Calu3 (cell line): ENCODE results near the gene SMTN. TPM values are rescaled to one million over a fixed set of nuclear protein-coding genes. Genes with fewer than 3 reads are reported as not detected.

Source experiments
- BruUV-seq: library from RNA; stranded (reverse); fragments of 400-500 nt; replicated peaks from 2 replicates; lab custom pipeline; 2021; lab: Mats Ljungman, UMichigan
- CTCF ChIA-PET: fragments of 300-600 bp; sonication (Branson Sonifier 250); formaldehyde crosslinking; loops from one replicate; lab custom pipeline; 2022; ENCODE audit warnings: antibody characterized with exemption; lab: Charles Lee
- DNase-seq: peaks from one replicate; pipeline ENCODE4 v3.0.0; 2022
- H3K27ac Mint-ChIP-seq: one replicate; pipeline ENCODE4 v1.8.0; 2022; ENCODE audit warnings: mixed read lengths; ENCODE audit not compliant: unreplicated experiment
- H3K27me3 Mint-ChIP-seq: one replicate; pipeline ENCODE4 v1.8.0; 2022; ENCODE audit warnings: mixed read lengths; ENCODE audit not compliant: unreplicated experiment
- H3K36me3 Mint-ChIP-seq: one replicate; pipeline ENCODE4 v1.8.0; 2022; ENCODE audit warnings: mild to moderate bottlenecking, moderate library complexity, mixed read lengths; ENCODE audit not compliant: insufficient read depth, unreplicated experiment
- H3K4me1 Mint-ChIP-seq: one replicate; pipeline ENCODE4 v1.8.0; 2022; ENCODE audit warnings: mild to moderate bottlenecking, low read depth, mixed read lengths; ENCODE audit not compliant: unreplicated experiment
- H3K4me3 Mint-ChIP-seq: one replicate; pipeline ENCODE4 v1.8.0; 2022; ENCODE audit warnings: mild to moderate bottlenecking, low read depth, moderate library complexity, mixed read lengths; ENCODE audit not compliant: unreplicated experiment
- H3K9me3 Mint-ChIP-seq: one replicate; pipeline ENCODE4 v1.8.0; 2022; ENCODE audit warnings: low read depth, mixed read lengths; ENCODE audit not compliant: unreplicated experiment
- intact Hi-C: fragments of 100-400 bp; cut with micrococcal nuclease; formaldehyde crosslinking; loops from one replicate; pipeline ENCODE4 v1.10.0; 2022; ENCODE audit not compliant: unreplicated experiment
- total RNA-seq: library from RNA; stranded (reverse); gene quantifications from 2 replicates; pipeline ENCODE4 v1.2.3, GENCODE V29; 2022
- TF ChIP-seq, protein P1 (sequence below): fragments of 200-600 bp; IDR thresholded peaks from one replicate; pipeline ENCODE4 v1.8.0; 2022; ENCODE audit warnings: antibody characterized with exemption; ENCODE audit not compliant: unreplicated experiment

The SMTN gene
- total RNA-seq, 1 experiment from 2014 or later: 61.0 TPM

DNA sequence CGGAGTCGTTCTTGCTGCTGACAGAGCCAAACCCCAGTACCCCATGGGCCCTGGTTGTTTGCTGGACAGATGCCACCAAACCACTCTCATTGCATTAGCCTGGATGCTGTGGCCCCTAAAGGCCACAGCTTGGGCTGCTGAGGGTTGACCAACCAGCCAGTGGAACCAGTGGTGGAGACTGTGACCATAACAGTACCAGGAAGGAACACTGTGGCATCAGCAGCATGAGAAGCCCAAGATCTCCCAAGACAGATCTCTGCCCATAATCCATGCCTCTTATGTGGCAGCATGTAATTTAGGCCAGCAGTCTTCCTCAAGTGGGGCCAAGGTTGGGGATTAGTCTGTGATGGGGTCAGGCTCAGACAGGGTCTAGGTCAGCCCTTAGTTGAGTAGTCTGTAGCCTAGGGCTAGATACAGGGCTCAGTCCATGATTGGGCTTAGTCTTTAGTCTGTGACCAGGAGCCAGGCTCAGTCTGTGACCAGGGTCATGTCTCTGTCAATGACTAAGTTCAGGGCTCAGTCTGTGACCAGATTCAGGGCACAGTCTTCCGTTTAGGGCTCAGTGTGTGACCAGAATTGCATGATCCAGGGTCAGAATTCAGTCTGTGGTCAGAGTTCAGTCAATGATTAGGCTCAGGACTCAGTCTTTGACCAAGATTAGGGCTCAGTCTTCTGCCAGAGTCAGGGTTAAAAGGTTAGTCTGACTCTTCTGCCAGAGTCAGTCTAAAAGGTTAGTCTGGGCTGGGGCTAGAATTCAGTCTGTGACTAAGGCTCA is 37.1 kb downstream of the SMTN start:
- TF ChIP-seq, protein P1, sequence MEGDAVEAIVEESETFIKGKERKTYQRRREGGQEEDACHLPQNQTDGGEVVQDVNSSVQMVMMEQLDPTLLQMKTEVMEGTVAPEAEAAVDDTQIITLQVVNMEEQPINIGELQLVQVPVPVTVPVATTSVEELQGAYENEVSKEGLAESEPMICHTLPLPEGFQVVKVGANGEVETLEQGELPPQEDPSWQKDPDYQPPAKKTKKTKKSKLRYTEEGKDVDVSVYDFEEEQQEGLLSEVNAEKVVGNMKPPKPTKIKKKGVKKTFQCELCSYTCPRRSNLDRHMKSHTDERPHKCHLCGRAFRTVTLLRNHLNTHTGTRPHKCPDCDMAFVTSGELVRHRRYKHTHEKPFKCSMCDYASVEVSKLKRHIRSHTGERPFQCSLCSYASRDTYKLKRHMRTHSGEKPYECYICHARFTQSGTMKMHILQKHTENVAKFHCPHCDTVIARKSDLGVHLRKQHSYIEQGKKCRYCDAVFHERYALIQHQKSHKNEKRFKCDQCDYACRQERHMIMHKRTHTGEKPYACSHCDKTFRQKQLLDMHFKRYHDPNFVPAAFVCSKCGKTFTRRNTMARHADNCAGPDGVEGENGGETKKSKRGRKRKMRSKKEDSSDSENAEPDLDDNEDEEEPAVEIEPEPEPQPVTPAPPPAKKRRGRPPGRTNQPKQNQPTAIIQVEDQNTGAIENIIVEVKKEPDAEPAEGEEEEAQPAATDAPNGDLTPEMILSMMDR: no peak
- Mint-ChIP-seq H3K27ac (no peak overlapping the region), H3K4me1 (peaks cover 3% of the 10 kb centered on the region), H3K4me3 (no peak overlapping the region), H3K27me3 (peaks cover 17% of the 10 kb centered on the region), H3K36me3 (peaks cover 7% of the 10 kb centered on the region), H3K9me3 (no peaks in the 10 kb centered on the region)
- DNase-seq: no peak
- CTCF ChIA-PET: interaction anchor here (1.0 kb wide), 1 partner anchor 11 kb away, joined by 4 read pairs; the partner anchor contains the start of gene SELENOM
- intact Hi-C loops: no loop called here
- no TSS peak for BruUV-seq

DNA sequence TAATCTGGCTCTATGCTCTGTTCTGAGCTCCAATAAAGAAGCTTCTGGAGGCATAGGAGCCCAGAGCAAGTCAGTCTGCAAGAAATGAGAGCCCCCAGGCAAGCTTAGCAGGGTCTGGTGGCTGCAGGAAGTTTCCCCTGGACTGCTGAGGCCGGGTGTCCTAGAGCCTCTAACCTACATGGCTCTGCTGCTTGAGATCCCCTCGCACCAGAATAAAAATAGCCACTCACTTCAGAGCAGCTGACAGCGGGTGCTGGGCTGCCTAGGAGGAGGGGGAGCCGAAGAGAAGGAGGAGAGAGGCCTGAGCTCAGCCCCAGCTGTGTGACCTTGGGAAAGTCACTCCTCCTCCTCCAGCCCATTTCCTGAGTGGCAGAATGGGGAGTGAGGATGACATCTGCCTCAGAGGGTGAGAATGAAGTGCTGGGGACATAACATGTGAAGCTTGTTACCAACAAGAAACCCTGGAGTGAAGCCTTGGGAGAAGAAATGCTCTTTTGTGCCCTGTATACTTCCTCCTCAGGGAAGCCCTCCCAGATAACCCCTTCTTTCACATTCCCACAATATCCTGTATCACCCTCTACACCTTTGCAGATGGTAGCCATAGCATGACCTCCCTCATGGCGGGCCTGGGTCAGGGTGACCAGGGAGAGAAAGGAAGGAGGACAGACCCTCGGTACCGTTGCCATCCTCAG is 38.1 kb downstream of the SMTN start:
- Mint-ChIP-seq H3K27ac (no peak overlapping the region), H3K36me3 (peaks cover 8% of the 10 kb centered on the region), H3K9me3 (no peaks in the 10 kb centered on the region), H3K4me1 (peaks cover 9% of the 10 kb centered on the region), H3K4me3 (no peak overlapping the region), H3K27me3 (peaks cover 26% of the 10 kb centered on the region)
- CTCF ChIA-PET: interaction anchor here (1.0 kb wide), 1 partner anchor 12 kb away, joined by 4 read pairs; the partner anchor contains the start of gene SELENOM
- no peak for DNase-seq
- TF ChIP-seq, protein P1: no peak
- intact Hi-C loops: no loop called here
- BruUV-seq: no TSS peak

DNA sequence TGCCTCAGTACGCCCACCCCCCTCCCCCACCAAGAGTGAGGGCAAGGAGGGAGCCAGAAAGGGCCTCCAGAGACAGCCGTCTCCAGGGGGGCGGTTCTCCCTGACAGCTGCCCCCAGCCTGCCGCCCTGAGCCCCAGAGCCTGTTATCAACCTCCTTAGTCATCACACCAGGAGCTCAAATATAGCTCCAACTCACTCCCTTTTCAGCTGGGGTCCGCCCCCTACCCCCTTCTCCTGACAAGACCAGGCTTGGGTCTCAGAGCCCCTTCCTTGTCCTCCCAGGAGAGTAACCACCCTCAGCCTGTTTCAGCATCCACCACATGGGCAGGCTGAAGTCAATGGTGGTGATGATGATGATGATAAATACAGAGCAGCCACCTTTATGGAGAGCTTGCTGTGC is 39.1 kb downstream of the SMTN start:
- intact Hi-C loops: no loop called here
- Mint-ChIP-seq H3K9me3 (no peaks in the 10 kb centered on the region), H3K27me3 (peaks cover 32% of the 10 kb centered on the region), H3K27ac (no peak overlapping the region), H3K36me3 (peaks cover 8% of the 10 kb centered on the region), H3K4me3 (no peak overlapping the region), H3K4me1 (peaks cover 9% of the 10 kb centered on the region)
- TF ChIP-seq, protein P1: no peak
- DNase-seq: no peak
- BruUV-seq: no TSS peak
- CTCF ChIA-PET: no interaction called here

DNA sequence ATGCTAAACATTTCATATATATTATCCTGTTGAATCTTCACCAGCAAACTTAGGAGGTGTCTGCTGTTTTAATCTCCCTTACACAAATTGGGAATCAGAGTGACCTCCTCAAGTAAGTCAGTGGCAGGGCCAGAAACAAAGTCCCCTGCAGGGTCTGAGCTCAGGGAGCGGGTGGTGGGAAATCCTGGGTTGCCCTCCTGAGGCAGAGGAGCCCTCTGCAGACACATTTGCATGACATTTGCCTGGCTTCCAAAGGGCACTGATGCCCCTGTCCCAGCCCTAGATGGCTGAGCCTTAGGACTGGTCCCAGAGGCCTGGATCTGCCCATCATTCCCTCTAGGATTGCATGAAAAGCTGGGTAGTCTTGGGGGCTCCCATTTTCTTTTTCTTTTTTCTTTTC is 39.5 kb downstream of the SMTN start:
- no TSS peak for BruUV-seq
- TF ChIP-seq, protein P1: no peak
- H3K27me3 Mint-ChIP-seq: peaks cover 32% of the 10 kb centered on the region
- H3K4me1 Mint-ChIP-seq: peaks cover 9% of the 10 kb centered on the region
- no peak overlapping the region for H3K4me3 Mint-ChIP-seq
- CTCF ChIA-PET: interaction anchor here (0.6 kb wide), 1 partner anchor 33 kb away, joined by 3 read pairs; no protein-coding TSS in a partner anchor
- H3K36me3 Mint-ChIP-seq: peaks cover 8% of the 10 kb centered on the region
- intact Hi-C loops: no loop called here
- H3K27ac Mint-ChIP-seq: no peak overlapping the region
- H3K9me3 Mint-ChIP-seq: no peaks in the 10 kb centered on the region
- DNase-seq: no peak
